Stimulated activated CD4-positive, alpha-beta T cell treated with anti-CD3 and anti-CD28 coated beads, Interleukin-2, amount 100 ng/mL, for 24 hours (primary cell): Measurements from ENCODE around the gene CCL24.
A peak's percentile ranks its signal among the peaks of the same experiment; 100 is the strongest.
"Not testable (repeated sequence)": the region's sequence is repeated elsewhere in the genome, so short reads cannot be mapped to it uniquely, and the experiment has no call there.

Source experiments
- DNase-seq, 2 donors: peaks; one replicate each; pipeline ENCODE4 v3.0.0-alpha.2; 2020

Gene CCL24

GRCh38 chr7:75779516-75779915 is 34.1 kb downstream of the CCL24 start:
- DNase-seq, result not testable (repeated sequence)

- not testable (repeated sequence) for DNase-seq
Observed at GRCh38 chr7:75779035-75779434, 34.6 kb downstream of the CCL24 start.

GRCh38 chr7:75776295-75776971 is 37.2 kb downstream of the CCL24 start:
- DNase-seq, result peak; percentile 57 to 65

GRCh38 chr7:75773958-75774357 is 39.6 kb downstream of the CCL24 start:
- DNase-seq, result not testable (repeated sequence)

- DNase-seq, result no peak
Observed at GRCh38 chr7:75772081-75773077, 41.2 kb downstream of the CCL24 start, which contains the start of gene CCL26. Gene CCL26, minus strand, starts transcription at chr7:75772211. Its CDS starts 35 bp downstream, at chr7:75772176.

GRCh38 chr7:75771224-75771623 is 42.4 kb downstream of the CCL24 start:
- no peak for DNase-seq

GRCh38 chr7:75762350-75762917 is 51.2 kb downstream of the CCL24 start:
- DNase-seq, result no peak

GRCh38 chr7:75761801-75762200 is 51.8 kb downstream of the CCL24 start:
- DNase-seq, result not testable (repeated sequence)
